ENCODE measurements around the gene SFT2D1. TPM values are rescaled to one million over a fixed set of nuclear protein-coding genes. Genes with fewer than 3 reads are reported as not detected.
A peak's percentile ranks its signal among the peaks of the same experiment; 100 is the strongest.

Gene SFT2D1
- total RNA-seq, 6 experiments from 2014 or later, result 44.8 to 56.5 (median 47.3) TPM

- no peak for DNase-seq
- Mint-ChIP-seq H3K4me3 (no peak overlapping the region), H3K9me3 (peaks cover 4% of the 10 kb centered on the region; the same call in 1 of the 2 replicates), H3K4me1 (ENCODE audit: low read depth) (no peaks in the 10 kb centered on the region; the same call in 1 of the 2 replicates), H3K27ac (no peak overlapping the region), H3K27me3 (ENCODE audit: insufficient read depth) (peaks cover 3% of the 10 kb centered on the region; the same call in 1 of the 2 replicates), H3K36me3 (ENCODE audit: low read depth) (no peaks in the 10 kb centered on the region)
- TF ChIP-seq CTCF (IDR thresholded peaks at IDR 0.05), result no peak
Observed at GRCh38 chr6:166279393-166279679, 63.0 kb downstream of the SFT2D1 start.

- no peak for DNase-seq
Observed at GRCh38 chr6:166278579-166279392, 63.6 kb downstream of the SFT2D1 start.

GRCh38 chr6:166277892-166278578 is 64.3 kb downstream of the SFT2D1 start:
- peaks cover 3% of the 10 kb centered on the region; the same call in 1 of the 2 replicates for H3K27me3 Mint-ChIP-seq (ENCODE audit: insufficient read depth)
- no peak for DNase-seq

More at GRCh38 chr6:166278579-166279392, 63.6 kb downstream of the SFT2D1 start:
- no peak overlapping the region for H3K4me3 Mint-ChIP-seq
- no peaks in the 10 kb centered on the region for H3K36me3 Mint-ChIP-seq (ENCODE audit: low read depth)
- H3K4me1 Mint-ChIP-seq (ENCODE audit: low read depth), result no peaks in the 10 kb centered on the region; the same call in 1 of the 2 replicates
- peaks cover 3% of the 10 kb centered on the region; the same call in 1 of the 2 replicates for H3K27me3 Mint-ChIP-seq (ENCODE audit: insufficient read depth)
- H3K27ac Mint-ChIP-seq, result no peak overlapping the region
- H3K9me3 Mint-ChIP-seq, result peaks cover 4% of the 10 kb centered on the region; the same call in 1 of the 2 replicates
- no peak for TF ChIP-seq CTCF (IDR thresholded peaks at IDR 0.05)

GRCh38 chr6:166277018-166277417 is 65.3 kb downstream of the SFT2D1 start:
- Mint-ChIP-seq H3K27ac (no peak overlapping the region), H3K9me3 (peaks cover 4% of the 10 kb centered on the region; the same call in 1 of the 2 replicates), H3K27me3 (ENCODE audit: insufficient read depth) (no peaks in the 10 kb centered on the region), H3K4me3 (no peak overlapping the region), H3K36me3 (ENCODE audit: low read depth) (no peaks in the 10 kb centered on the region), H3K4me1 (ENCODE audit: low read depth) (no peaks in the 10 kb centered on the region; the same call in 1 of the 2 replicates)
- DNase-seq, result no peak
- TF ChIP-seq CTCF (IDR thresholded peaks at IDR 0.05), result no peak

More at GRCh38 chr6:166277892-166278578, 64.3 kb downstream of the SFT2D1 start:
- Mint-ChIP-seq H3K27ac (no peak overlapping the region), H3K4me3 (no peak overlapping the region), H3K36me3 (ENCODE audit: low read depth) (no peaks in the 10 kb centered on the region), H3K9me3 (peaks cover 4% of the 10 kb centered on the region; the same call in 1 of the 2 replicates), H3K4me1 (ENCODE audit: low read depth) (no peaks in the 10 kb centered on the region; the same call in 1 of the 2 replicates)
- TF ChIP-seq CTCF (IDR thresholded peaks at IDR 0.05), result no peak

- H3K4me1 Mint-ChIP-seq (ENCODE audit: low read depth), result no peaks in the 10 kb centered on the region; the same call in 1 of the 2 replicates
- H3K4me3 Mint-ChIP-seq, result no peak overlapping the region
- peaks cover 4% of the 10 kb centered on the region; the same call in 1 of the 2 replicates for H3K9me3 Mint-ChIP-seq
- H3K27me3 Mint-ChIP-seq (ENCODE audit: insufficient read depth), result no peaks in the 10 kb centered on the region; the same call in 1 of the 2 replicates
- no peak overlapping the region for H3K27ac Mint-ChIP-seq
- TF ChIP-seq CTCF (IDR thresholded peaks at IDR 0.05), result peak; percentile 93
- no peaks in the 10 kb centered on the region for H3K36me3 Mint-ChIP-seq (ENCODE audit: low read depth)
- DNase-seq, result peak; percentile 10
Observed at GRCh38 chr6:166275714-166276166, 66.6 kb downstream of the SFT2D1 start.
